CD4-positive, alpha-beta memory T cell (primary cell): Measurements from ENCODE around the gene NPL. TPM values are rescaled to one million over a fixed set of nuclear protein-coding genes. Genes with fewer than 3 reads are reported as not detected.

ENCODE experiments used
- polyA plus RNA-seq, 2 donors: library from polyadenylated mRNA; unstranded; fragments of 300-500 nt; fragmentation: Illumina TruSeq; gene quantifications; one replicate each; pipeline ENCODE4 v1.2.3, GENCODE V29; 2021
- total RNA-seq, 2 experiments: library from RNA; stranded (reverse); gene quantifications; one replicate each; pipeline ENCODE4 v1.2.3, GENCODE V29; 2021

Gene NPL
- total and polyA plus RNA-seq, 4 experiments from 2014 or later, result 3.5 to 9.6 (median 7.7) TPM

Other genes with a start within 250 kb of the NPL start
- gene RNASEL, start 200.5 kb upstream of the NPL start, total RNA-seq, result 10 to 100 TPM; 33.9 to 35.4 TPM
- 10 to 100 TPM in 1 of 2 donors, 1 to 10 TPM in 1; 4.5 to 11.6 TPM for gene RNASEL, start 200.5 kb upstream of the NPL start, polyA plus RNA-seq
- gene RGS16, start 185.4 kb upstream of the NPL start, total RNA-seq, result 1 to 10 TPM; 1.3 to 1.4 TPM
- gene RGS16, start 185.4 kb upstream of the NPL start, polyA plus RNA-seq, result 1 to 10 TPM; 2.8 to 3.7 TPM
- gene RGS8, start 105.2 kb upstream of the NPL start, total RNA-seq, result not detected
- not detected for gene RGS8, start 105.2 kb upstream of the NPL start, polyA plus RNA-seq
- 100 to 1,000 TPM; 222 TPM for gene DHX9, start 49.6 kb downstream of the NPL start, total RNA-seq
- 100 to 1,000 TPM; 100 to 107 TPM for gene DHX9, start 49.6 kb downstream of the NPL start, polyA plus RNA-seq
- gene SHCBP1L, start 163.4 kb downstream of the NPL start, total RNA-seq, result not detected
- not detected for gene SHCBP1L, start 163.4 kb downstream of the NPL start, polyA plus RNA-seq
- under 1 TPM; 0.49 to 0.50 TPM for gene LAMC1, start 233.6 kb downstream of the NPL start, total RNA-seq
- gene LAMC1, start 233.6 kb downstream of the NPL start, polyA plus RNA-seq, result not detected